GM19351 (cell line): ENCODE results near the gene DDX39B.
A peak's percentile ranks its signal among the peaks of the same experiment; 100 is the strongest.
"Not testable (repeated sequence)": the region's sequence is repeated elsewhere in the genome, so short reads cannot be mapped to it uniquely, and the experiment has no call there.

Experiments
- ATAC-seq: cut with Tn5 transposase; IDR thresholded peaks from one replicate; pipeline ENCODE4 v1.9.1; 2021; ENCODE audit warnings: mild to moderate bottlenecking, moderate library complexity; ENCODE audit not compliant: unreplicated experiment

DDX39B gene

GRCh38 chr6:31529329-31530150, 12.3 kb downstream of the DDX39B start:
- ATAC-seq, result no peak

GRCh38 chr6:31528821-31529328, 12.9 kb downstream of the DDX39B start, which contains the start of gene MCCD1:
Gene MCCD1 (plus strand): TSS chr6:31528962. CDS start chr6:31529015, 53 bp downstream.
- no peak for ATAC-seq

GRCh38 chr6:31528307-31528777, 13.5 kb downstream of the DDX39B start:
- ATAC-seq, result no peak

GRCh38 chr6:31525932-31526591, 15.7 kb downstream of the DDX39B start:
- no peak for ATAC-seq

GRCh38 chr6:31525553-31525931, 16.3 kb downstream of the DDX39B start:
- no peak for ATAC-seq

DNA sequence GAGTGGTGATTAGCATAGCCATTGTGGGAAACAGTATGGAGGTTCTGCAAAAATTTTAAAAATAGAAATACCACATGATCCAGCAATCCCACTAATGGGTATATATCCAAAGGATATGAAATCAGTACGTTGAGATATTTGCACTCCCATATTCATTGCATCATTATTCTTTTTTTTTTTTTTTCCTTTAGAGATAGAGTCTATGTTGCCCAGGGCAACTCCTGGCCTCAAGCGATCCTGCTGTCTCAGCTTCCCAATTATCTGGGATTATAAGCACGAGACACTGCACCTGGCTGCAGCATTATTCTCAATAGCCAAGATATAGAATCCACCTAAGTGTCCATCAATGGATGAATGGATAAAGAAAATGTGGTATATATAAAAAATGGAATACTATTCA, 20.0 kb downstream of the DDX39B start:
- ATAC-seq, result no peak

DNA sequence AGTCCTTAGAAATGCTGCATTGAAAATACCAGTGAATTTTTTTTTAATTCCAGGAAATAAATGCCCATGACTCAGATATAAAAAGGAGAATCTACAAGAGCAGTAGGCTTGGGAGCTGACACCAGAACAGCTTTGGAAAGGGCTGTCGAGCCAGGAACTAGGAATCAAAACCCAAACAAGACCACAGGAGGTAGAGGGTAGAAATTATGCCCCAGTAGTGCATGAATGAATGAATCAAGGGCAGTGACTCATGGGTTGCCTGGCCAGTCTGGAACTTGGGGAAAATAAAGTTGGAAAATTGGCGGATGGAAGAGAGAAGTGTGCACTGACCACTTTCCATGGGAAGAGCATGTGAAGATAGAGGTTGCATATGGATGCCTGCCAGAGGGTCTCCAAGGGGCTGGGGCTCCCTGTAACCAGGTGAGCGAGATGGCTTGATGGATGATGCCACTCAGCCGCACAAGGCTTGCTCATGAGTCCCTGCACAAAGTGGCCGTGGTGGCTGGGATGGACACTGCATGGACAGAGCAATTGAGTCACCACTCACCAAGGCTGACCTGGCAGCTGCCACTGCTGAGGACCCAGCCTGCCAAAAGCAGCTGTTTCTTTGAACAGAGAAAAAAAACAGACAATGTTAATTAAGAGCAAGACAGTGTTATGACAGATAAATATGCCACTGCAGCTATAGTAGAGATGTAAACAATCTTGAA, 28.2 kb downstream of the DDX39B start:
- no peak for ATAC-seq

- ATAC-seq, result no peak
Observed at GRCh38 chr6:31510007-31510406, 31.8 kb downstream of the DDX39B start.

DNA sequence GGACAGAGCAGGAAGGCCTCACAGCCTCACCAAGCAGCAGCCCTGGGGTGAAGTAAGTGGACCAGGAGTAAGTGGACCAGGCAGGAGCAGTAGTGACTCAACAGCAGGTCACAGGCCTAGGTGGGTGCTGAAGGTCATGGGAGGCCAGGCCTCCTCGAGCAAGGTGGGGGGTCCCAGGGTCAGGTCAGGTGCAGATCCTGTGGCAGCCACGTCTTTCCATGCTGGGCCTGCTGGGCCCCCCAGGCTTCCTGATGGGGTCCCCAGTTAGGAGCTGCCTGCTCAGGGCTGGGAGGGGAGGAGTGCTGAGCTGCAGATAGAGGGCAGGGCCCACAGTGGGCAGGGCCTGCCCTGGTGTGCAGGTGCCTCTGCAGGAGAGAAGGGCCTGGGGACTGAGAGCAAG, 32.8 kb downstream of the DDX39B start:
- not testable (repeated sequence) for ATAC-seq

DNA sequence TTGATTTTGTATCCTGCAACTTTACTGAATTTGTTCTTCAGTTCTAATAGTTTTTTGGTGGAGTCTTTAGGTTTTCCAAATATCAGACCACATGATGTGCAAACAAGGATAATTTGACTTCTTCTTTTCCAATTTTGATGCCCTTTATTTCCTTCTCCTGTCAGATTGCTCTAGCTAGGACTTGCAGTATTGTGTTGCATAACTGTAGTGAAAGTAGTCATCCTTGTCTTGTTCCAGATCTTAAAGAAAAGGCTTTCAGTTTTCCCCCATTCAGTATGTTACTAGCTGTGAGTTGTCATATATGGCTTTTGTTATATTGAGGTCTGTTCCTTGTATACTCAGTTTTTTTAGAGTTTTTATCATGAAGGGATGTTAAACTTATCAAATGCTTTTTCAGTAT, 39.2 kb downstream of the DDX39B start:
- no peak for ATAC-seq

DNA sequence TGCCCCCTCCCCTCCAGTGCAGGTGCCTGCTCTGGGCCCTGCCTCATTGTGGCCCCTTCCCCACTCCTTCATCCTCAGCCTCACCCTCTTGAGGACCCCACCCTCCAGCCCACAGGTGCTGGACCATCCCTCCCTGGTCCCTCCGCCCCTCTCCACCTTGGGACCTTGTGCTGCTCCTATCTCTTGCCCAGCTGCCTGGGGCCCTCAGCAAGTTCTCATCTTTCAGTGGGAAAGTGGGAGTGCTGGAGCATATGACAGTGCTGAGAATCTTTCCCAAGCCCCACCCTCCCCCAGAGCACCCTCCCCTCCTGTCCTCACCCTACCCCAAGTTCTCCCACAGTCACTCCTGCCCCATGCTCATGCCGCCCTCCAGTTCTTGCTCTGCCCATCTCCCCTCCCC, 42.2 kb downstream of the DDX39B start:
- ATAC-seq, result not testable (repeated sequence)

DNA sequence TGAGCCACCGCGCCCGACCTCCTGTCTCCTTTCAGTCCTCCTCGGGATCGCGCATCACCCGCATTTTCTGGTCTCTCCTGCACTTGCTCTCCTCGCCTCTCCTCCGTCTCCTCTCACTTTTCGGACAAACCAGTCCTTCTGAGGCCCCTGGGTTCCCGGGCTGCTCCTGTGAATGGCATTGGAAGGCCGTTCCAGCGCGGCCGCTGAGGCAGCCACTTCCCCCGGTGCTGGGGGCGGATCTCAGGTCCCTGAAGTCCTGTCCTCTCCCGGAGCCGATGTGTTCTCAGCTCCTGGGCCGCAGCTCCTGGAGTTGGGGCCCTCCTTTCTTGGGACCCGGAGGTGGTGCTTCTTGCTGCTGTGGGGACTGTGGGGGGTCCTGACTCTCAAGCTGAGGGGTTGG, 43.1 kb downstream of the DDX39B start:
- no peak for ATAC-seq

- peak; percentile 56 for ATAC-seq
Observed at GRCh38 chr6:31497531-31498476, 44.0 kb downstream of the DDX39B start, which contains the start of gene MICB. Gene MICB (plus strand): TSS chr6:31498145. CDS start chr6:31498194, 49 bp downstream.

GRCh38 chr6:31496826-31497225, 45.0 kb downstream of the DDX39B start:
- not testable (repeated sequence) for ATAC-seq

- no peak for ATAC-seq
Observed at GRCh38 chr6:31495580-31495979, 46.2 kb downstream of the DDX39B start.

DNA sequence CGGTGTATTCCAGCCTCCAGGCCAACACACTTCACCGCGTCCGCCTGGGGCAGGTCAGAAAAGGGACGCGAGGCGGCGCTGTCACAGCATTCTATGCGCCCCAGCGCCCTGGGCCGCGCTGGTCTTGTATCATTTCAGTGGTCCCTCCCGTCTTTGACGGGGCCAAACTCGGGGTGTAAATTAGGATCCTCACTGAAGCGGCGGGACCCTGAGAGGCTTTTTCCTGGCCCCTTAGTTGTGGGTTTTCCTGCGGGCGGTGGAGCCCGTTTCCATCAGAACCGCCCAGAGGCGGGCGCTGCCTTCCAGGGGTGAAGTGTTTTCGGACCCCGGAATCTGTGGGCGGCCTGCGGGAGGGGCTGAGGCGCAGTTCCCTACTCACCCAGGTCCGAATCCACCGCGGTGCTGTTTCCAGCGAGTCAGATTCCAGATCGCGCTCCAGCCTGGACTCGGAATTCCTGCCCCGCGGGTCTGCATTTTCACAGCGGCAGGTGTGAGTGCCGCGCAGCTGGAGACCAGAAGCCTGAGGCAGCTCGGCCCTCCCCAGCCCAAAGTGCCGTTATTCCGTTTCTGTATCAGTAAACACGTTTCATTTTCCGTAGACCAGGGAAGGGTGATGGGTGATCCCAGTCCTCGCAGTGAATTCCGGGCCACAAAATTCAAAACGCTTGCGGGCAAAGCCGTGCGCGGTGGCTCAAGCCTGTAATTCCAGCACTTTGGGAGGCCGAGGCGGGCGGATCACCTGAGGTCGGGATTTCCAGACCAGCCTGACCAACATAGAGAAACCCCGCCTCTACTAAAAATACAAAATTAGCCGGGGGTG, 47.7 kb downstream of the DDX39B start:
- ATAC-seq, result peak; percentile 40

GRCh38 chr6:31493550-31493874, 48.3 kb downstream of the DDX39B start:
- not testable (repeated sequence) for ATAC-seq

- no peak for ATAC-seq
Observed at GRCh38 chr6:31490115-31490873, 51.5 kb downstream of the DDX39B start.

DNA sequence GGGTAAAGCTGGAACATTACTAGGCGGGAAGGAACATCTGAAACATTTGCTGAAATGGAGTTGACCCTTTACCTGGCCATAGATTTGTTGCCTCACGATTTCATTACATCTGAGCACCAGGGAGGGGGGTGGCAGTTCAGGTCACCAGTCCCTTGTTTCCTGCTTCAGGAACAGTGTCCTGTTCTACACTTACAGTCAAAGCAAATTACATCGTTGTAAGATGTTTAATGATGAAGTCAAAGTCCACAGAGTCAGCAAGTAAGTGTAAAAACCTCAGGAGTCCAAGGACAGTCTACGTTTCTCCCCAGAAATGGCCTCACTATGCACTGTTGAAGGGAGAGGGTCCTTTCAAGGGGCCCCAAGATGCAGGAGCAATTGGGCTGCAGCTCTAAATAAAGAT, 52.7 kb downstream of the DDX39B start:
- ATAC-seq, result no peak
